ENCODE data around the gene ADAP2. TPM values are rescaled to one million over a fixed set of nuclear protein-coding genes. Genes with fewer than 3 reads are reported as not detected.
A peak's percentile ranks its signal among the peaks of the same experiment; 100 is the strongest.

The ADAP2 gene
- total RNA-seq, 2 donors from 2014 or later = 1.8 TPM

DNA sequence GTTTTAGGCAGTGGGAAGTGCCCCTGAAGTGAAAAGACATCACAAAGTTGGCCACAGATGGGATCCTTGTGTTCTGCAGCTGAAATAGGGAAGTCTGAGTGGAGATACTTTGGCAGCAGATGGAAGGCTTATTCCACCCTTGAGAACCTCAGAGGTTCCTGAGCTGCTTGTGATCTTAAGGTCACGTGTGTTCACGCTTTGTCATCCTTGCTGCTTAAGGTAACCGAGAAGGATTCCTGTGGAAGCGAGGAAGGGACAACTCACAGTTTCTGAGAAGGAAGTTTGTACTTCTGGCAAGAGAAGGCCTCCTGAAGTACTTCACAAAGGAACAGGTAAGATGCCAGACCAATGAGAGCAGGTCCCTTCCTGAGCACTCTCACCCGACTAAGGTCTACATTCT is 12.2 kb downstream of the ADAP2 start:
- Mint-ChIP-seq H3K27ac (no peak overlapping the region), H3K36me3 (ENCODE audit: low read depth) (no peaks in the 10 kb centered on the region), H3K4me3 (no peak overlapping the region), H3K9me3 (no peaks in the 10 kb centered on the region), H3K4me1 (peaks cover 6% of the 10 kb centered on the region), H3K27me3 (ENCODE audit: insufficient read depth) (no peaks in the 10 kb centered on the region)
- Histone ChIP-seq H3K9ac (ENCODE audit: extremely low read depth, low read length, poor library complexity, severe bottlenecking) (no peak overlapping the region), H3K27me3 (ENCODE audit: control insufficient read depth, insufficient read depth, low read length, poor library complexity, severe bottlenecking) (no peaks in the 10 kb centered on the region), H3K4me1 (ENCODE audit: control insufficient read depth, insufficient read depth, low read length) (peaks cover 1% of the 10 kb centered on the region), H3K36me3 (ENCODE audit: control insufficient read depth, insufficient read depth, low read length) (no peaks in the 10 kb centered on the region), H3K27ac (ENCODE audit: low read depth, low read length) (no peak overlapping the region), H3K4me3 (ENCODE audit: low read length) (no peak overlapping the region), H3K9me3 (ENCODE audit: control insufficient read depth, low read length) (no peaks in the 10 kb centered on the region)
- no peak for DNase-seq
- whole genome bisulfite sequencing, 2 experiments (ENCODE audit: insufficient coverage in 1 of 2, insufficient read length in 1 of 2) = 91 to 96% methylated on average over 5 of the region's 5 CpGs
- TF ChIP-seq, protein P1, sequence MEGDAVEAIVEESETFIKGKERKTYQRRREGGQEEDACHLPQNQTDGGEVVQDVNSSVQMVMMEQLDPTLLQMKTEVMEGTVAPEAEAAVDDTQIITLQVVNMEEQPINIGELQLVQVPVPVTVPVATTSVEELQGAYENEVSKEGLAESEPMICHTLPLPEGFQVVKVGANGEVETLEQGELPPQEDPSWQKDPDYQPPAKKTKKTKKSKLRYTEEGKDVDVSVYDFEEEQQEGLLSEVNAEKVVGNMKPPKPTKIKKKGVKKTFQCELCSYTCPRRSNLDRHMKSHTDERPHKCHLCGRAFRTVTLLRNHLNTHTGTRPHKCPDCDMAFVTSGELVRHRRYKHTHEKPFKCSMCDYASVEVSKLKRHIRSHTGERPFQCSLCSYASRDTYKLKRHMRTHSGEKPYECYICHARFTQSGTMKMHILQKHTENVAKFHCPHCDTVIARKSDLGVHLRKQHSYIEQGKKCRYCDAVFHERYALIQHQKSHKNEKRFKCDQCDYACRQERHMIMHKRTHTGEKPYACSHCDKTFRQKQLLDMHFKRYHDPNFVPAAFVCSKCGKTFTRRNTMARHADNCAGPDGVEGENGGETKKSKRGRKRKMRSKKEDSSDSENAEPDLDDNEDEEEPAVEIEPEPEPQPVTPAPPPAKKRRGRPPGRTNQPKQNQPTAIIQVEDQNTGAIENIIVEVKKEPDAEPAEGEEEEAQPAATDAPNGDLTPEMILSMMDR (conservative IDR thresholded peaks at IDR 0.05) = no peak

DNA sequence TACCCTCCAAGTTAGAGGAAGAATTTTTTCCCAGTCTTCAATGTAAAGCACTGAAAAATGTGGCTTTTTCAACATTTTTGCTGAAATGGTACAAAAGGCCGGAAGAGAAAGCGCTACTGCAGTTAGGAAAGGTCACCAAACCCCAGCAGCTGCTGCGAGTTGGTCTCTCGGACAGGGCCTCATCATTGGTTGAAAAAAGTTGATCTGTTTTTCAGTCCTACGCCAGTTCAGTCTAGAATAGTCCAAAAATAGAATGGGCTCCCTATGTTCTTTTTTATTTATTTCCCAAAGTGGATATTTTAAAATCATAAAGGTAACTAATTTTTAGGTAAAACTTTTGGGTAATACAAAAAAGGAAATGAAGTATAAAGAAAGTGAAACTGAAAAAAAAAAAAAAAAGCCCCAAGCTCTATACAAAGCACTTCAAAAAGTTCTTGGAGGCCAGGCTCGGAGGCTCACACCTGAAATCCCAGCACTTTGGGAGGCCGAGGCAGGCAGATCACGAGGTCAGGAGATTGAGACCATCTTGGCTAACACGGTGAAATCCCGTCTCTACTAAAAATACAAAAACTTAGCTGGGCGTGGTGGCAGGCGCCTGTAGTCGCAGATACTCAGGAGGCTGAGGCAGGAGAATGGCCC is 17.4 kb downstream of the ADAP2 start:
- Mint-ChIP-seq H3K9me3 (no peaks in the 10 kb centered on the region), H3K36me3 (ENCODE audit: low read depth) (no peaks in the 10 kb centered on the region), H3K27ac (no peak overlapping the region), H3K4me3 (no peak overlapping the region), H3K27me3 (ENCODE audit: insufficient read depth) (no peaks in the 10 kb centered on the region), H3K4me1 (no peaks in the 10 kb centered on the region)
- H3K27me3 ChIP-seq (ENCODE audit: control insufficient read depth, insufficient read depth, low read length, poor library complexity, severe bottlenecking) = no peaks in the 10 kb centered on the region
- no peak overlapping the region for H3K4me3 ChIP-seq (ENCODE audit: low read length)
- H3K27ac ChIP-seq (ENCODE audit: low read depth, low read length) = no peak overlapping the region
- H3K9ac ChIP-seq (ENCODE audit: extremely low read depth, low read length, poor library complexity, severe bottlenecking) = no peak overlapping the region
- WGBS, 2 experiments (ENCODE audit: insufficient coverage in 1 of 2, insufficient read length in 1 of 2) = 93 to 96% methylated on average over 7 to 13 of the region's 13 CpGs
- TF ChIP-seq, protein P1 (conservative IDR thresholded peaks at IDR 0.05) = no peak
- no peaks in the 10 kb centered on the region for H3K36me3 ChIP-seq (ENCODE audit: control insufficient read depth, insufficient read depth, low read length)
- no peak for DNase-seq
- H3K9me3 ChIP-seq (ENCODE audit: control insufficient read depth, low read length) = no peaks in the 10 kb centered on the region
- H3K4me1 ChIP-seq (ENCODE audit: control insufficient read depth, insufficient read depth, low read length) = no peaks in the 10 kb centered on the region

DNA sequence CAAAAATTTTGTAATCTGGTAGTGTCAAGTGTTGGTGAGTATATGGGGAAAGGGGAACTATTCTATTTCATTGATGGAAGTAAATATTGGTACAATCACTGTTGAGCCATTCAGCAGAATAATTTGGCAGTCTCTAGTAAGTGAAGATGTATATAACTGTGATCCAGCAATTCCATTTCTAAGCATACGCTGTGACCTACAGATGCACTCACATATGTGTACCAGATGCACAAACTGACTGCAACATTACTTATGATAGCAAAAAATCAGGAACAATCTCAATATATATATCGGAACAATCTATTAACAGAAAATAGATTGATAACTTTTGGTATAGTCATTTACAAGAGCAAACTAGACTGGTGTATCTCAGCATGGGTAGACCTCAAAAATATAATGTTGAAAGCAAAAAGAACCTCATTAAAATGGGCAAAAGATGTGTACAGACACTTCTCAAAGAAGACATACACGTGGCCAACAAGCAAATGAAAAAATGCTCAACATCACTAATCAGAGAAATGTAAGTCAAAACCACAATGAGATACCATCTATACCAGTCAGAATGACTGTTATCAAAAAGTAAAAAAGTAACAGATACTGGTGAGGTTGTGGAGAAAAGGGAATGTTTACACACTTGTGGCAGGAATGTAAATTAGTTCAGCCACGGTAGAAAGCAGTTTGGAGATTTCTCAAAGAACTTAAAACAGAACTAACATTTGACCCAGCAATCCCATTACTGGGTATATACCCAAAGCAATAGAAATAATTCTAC is 20.7 kb downstream of the ADAP2 start:
- Histone ChIP-seq H3K27me3 (ENCODE audit: control insufficient read depth, insufficient read depth, low read length, poor library complexity, severe bottlenecking) (no peaks in the 10 kb centered on the region), H3K9me3 (ENCODE audit: control insufficient read depth, low read length) (no peaks in the 10 kb centered on the region), H3K36me3 (ENCODE audit: control insufficient read depth, insufficient read depth, low read length) (no peaks in the 10 kb centered on the region), H3K9ac (ENCODE audit: extremely low read depth, low read length, poor library complexity, severe bottlenecking) (no peak overlapping the region), H3K4me1 (ENCODE audit: control insufficient read depth, insufficient read depth, low read length) (no peaks in the 10 kb centered on the region), H3K4me3 (ENCODE audit: low read length) (no peak overlapping the region), H3K27ac (ENCODE audit: low read depth, low read length) (no peak overlapping the region)
- Mint-ChIP-seq H3K27me3 (ENCODE audit: insufficient read depth) (no peaks in the 10 kb centered on the region), H3K4me3 (no peak overlapping the region), H3K27ac (no peak overlapping the region), H3K36me3 (ENCODE audit: low read depth) (no peaks in the 10 kb centered on the region), H3K9me3 (no peaks in the 10 kb centered on the region), H3K4me1 (peaks cover under 1% of the 10 kb centered on the region)
- TF ChIP-seq, protein P1 (conservative IDR thresholded peaks at IDR 0.05) = peak; percentile 45
- 86 to 91% methylated on average over 2 to 4 of the region's 4 CpGs for WGBS, 2 experiments (ENCODE audit: insufficient coverage in 1 of 2, insufficient read length in 1 of 2)
- no peak for DNase-seq
